ENCODE results near the gene GM2A. TPM values are rescaled to one million over a fixed set of nuclear protein-coding genes. Genes with fewer than 3 reads are reported as not detected.

GM2A gene
- total and polyA plus RNA-seq, 2 of the 8 experiments (the other 6 are each of a cell fraction or from before 2014, with no cell fraction given), result 18.5 to 32.2 TPM

DNA sequence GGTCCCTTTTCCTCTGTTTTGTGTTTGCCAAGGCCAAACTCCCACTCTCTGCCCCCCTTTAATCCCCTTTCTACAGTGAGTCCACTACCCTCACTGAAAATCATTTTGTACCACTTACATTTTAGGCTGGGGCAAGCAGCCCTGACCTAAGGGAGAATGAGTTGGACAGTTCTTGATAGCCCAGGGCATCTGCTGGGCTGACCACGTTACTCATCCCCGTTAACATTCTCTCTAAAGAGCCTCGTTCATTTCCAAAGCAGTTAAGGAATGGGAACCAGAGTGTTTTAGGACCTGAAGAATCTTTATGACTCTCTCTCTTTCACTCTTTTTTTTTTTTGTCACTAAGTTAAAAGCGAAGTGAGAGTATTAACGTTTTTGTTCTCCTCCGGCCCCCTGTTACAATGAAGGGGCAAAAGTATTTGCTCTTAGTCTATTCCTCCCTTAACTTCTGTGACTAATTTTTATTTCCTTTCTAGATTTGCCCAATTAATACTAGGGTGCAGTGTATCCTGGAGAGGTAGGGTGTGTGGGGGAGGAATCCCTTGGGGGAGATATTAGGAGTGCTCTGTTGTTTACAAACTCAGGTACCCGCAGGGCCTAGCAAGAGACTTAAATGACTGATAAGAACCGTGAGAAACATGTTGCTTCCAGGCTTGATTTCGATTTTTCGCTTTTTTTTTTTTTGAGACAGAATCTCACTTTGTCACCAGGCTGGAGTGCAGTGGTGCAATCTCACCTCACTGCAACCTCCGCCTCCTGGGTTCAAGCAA, 14.7 kb downstream of the GM2A start (continued):
- no peak for TF ChIP-seq BACH1 (IDR thresholded peaks at IDR 0.05; ENCODE audit: low read length)
- TF ChIP-seq CEBPB (IDR thresholded peaks at IDR 0.05; ENCODE audit: low read depth, low read length), result no peak
- TF ChIP-seq RNF2 (IDR thresholded peaks at IDR 0.05; ENCODE audit: borderline replicate concordance, low read depth, low read length, missing control alignments, poor library complexity, severe bottlenecking), result no peak
- no peak for TF ChIP-seq NRF1 (IDR thresholded peaks at IDR 0.05; ENCODE audit: low read depth, low read length)
- no peak for TF ChIP-seq HDAC2 (IDR thresholded peaks at IDR 0.05; ENCODE audit: borderline replicate concordance in 1 of 2, low read depth in 2 of 2, low read length in 2 of 2)
